Nephron (organoid): ENCODE measurements around the gene KCNQ1.

Source experiments
- H3K27ac Mint-ChIP-seq, 3 experiments: 2 replicates each; pipeline ENCODE4 v1.8.0; 2020; ENCODE audit warnings: mixed read lengths in 3 of 3, mild to moderate bottlenecking in 2 of 3, moderate library complexity in 1 of 3
- H3K27me3 Mint-ChIP-seq: 2 replicates; pipeline ENCODE4 v1.8.0; 2021; ENCODE audit warnings: low read depth, mild to moderate bottlenecking, moderate library complexity, mixed read lengths
- H3K36me3 Mint-ChIP-seq: 2 replicates; pipeline ENCODE4 v1.8.0; 2020; ENCODE audit warnings: low read depth, mixed read lengths
- H3K4me1 Mint-ChIP-seq: 2 replicates; pipeline ENCODE4 v1.8.0; 2020; ENCODE audit warnings: mixed read lengths
- H3K4me3 Mint-ChIP-seq, 3 experiments: 2 replicates each; pipeline ENCODE4 v1.8.0; 2020; ENCODE audit warnings: mild to moderate bottlenecking in 3 of 3, mixed read lengths in 3 of 3, moderate library complexity in 2 of 3
- H3K9me3 Mint-ChIP-seq: 2 replicates; pipeline ENCODE4 v1.8.0; 2020; ENCODE audit warnings: mixed read lengths
- TF ChIP-seq, protein P1 (sequence below), 3 experiments: fragments of 200-600 bp; sonication (generic); IDR thresholded peaks; one replicate each; pipeline ENCODE4 v1.5.0; 2021; ENCODE audit warnings: antibody characterized with exemption in 3 of 3; ENCODE audit not compliant: unreplicated experiment in 3 of 3

The KCNQ1 gene

DNA sequence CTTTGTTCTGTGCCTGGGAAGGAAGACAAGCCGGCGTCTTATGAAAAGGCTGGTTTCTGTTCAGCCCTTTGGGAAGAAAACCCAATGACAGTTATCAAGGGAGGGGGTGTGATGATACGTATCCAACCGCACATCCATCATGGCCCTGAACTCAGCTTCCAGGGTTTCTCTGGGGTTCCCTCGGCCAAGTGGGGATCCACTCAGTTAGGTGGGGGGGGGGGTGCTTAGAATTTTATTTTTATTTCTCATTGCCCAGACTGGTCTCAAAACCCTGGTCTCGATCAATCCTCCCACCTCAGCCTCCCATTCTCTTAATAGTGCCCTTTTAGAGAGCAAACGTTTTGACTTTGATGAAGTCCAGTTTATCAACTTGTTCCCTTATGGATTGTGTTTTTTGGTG, 25.7 kb downstream of the KCNQ1 start:
- Mint-ChIP-seq H3K4me1 (peaks cover 28% of the 10 kb centered on the region), H3K4me3 (no peak overlapping the region), H3K36me3 (no peaks in the 10 kb centered on the region), H3K27me3 (peaks cover 42% of the 10 kb centered on the region), H3K9me3 (no peaks in the 10 kb centered on the region), H3K27ac (no peak overlapping the region)
- TF ChIP-seq, protein P1, sequence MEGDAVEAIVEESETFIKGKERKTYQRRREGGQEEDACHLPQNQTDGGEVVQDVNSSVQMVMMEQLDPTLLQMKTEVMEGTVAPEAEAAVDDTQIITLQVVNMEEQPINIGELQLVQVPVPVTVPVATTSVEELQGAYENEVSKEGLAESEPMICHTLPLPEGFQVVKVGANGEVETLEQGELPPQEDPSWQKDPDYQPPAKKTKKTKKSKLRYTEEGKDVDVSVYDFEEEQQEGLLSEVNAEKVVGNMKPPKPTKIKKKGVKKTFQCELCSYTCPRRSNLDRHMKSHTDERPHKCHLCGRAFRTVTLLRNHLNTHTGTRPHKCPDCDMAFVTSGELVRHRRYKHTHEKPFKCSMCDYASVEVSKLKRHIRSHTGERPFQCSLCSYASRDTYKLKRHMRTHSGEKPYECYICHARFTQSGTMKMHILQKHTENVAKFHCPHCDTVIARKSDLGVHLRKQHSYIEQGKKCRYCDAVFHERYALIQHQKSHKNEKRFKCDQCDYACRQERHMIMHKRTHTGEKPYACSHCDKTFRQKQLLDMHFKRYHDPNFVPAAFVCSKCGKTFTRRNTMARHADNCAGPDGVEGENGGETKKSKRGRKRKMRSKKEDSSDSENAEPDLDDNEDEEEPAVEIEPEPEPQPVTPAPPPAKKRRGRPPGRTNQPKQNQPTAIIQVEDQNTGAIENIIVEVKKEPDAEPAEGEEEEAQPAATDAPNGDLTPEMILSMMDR (IDR thresholded peaks at IDR 0.05; ENCODE audit: unreplicated experiment in 3 of 3) = no peak

DNA sequence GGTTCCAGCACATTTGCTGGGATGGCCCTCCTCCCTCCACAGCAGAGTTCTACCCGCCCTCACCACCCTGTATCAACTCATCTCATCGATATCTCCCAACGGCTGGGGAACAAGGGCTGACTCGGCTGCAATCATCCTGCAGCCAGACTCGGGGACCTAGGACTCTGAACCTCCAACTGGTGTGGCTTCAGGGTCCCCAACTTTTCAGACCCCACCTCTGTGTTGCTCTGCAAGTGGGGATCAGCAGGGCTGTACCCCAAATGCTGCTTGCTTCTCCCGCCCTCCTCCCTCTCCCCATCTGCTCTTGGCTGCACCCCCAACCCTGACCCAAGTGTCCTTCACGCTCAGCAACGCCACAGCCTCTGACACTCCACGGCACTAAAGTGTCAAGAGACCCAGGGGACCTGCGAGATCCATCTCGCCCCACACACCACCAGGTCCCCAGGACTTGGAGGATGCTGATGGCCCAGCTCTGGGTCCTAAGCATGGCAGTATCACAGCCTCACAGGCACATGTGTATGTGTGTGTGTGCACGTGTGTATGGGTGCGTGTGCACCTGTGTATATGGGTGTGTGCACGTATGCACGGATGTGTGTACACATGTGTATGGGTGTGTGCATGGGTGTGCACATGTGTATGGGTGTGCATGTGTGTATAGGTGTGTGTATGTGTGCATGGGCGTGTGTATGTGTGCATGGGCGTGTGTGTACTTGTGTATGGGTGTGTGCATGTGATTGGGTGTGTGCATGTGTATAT, 26.4 kb downstream of the KCNQ1 start:
- H3K4me1 Mint-ChIP-seq = peaks cover 32% of the 10 kb centered on the region
- H3K36me3 Mint-ChIP-seq = no peaks in the 10 kb centered on the region
- H3K9me3 Mint-ChIP-seq = no peaks in the 10 kb centered on the region
- TF ChIP-seq, protein P1 (IDR thresholded peaks at IDR 0.05; ENCODE audit: unreplicated experiment in 3 of 3) = no peak
- H3K27me3 Mint-ChIP-seq = peaks cover 42% of the 10 kb centered on the region
- H3K27ac Mint-ChIP-seq = no peak overlapping the region
- no peak overlapping the region for H3K4me3 Mint-ChIP-seq

DNA sequence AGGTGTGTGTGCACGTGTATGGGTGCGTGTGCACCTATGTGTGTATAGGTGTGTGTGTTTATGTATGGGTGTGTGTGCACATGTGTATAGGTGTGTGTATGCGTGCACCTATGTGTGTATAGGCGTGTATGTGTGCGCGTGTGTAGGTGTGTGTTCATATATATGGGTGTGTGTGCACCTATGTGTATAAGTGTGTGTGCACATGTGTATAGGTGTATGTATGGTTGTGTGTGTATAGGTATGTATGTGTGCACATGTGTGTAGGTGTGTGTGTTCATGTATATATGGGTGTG, 26.9 kb downstream of the KCNQ1 start:
- peaks cover 42% of the 10 kb centered on the region for H3K27me3 Mint-ChIP-seq
- no peak overlapping the region for H3K27ac Mint-ChIP-seq
- H3K36me3 Mint-ChIP-seq = no peaks in the 10 kb centered on the region
- no peaks in the 10 kb centered on the region for H3K9me3 Mint-ChIP-seq
- H3K4me3 Mint-ChIP-seq = no peak overlapping the region
- TF ChIP-seq, protein P1 (IDR thresholded peaks at IDR 0.05; ENCODE audit: unreplicated experiment in 3 of 3) = no peak
- H3K4me1 Mint-ChIP-seq = peaks cover 32% of the 10 kb centered on the region

DNA sequence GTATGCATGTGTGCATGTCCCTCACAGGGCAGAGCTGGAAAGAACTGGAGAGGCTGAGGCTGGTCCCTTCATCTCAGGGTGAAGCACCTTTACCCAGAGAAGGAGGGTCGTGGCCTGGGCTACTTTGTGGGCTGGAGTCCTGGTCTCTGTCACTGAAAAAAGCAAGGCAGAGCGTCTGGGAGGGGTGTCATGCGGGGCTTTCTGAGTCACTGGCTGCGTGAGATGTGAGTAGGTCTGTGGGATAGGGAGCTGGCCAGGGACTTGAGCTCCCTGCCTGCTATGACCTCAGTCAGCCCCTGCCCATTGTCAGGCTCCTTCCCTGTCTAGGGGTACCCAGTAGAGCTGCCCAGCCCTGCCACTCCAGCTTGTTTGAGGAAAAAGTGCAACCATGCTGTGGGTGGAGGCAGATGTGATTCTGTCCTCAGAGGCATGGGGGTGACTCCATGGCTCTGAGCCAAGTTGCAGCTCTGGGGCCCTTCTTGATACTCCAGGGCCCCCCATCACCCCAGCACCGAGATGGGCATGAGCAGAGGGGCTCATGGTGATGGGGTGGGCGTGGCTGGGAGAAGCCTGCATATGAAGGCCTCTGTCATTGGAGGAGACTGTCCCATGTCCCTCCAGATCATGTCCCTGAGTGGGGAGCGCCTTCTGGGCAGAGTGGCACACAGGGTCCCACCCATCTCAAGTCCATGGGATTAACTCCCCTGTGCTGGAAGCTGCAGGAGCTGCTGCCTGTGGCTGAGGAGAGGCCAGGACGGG, 27.8 kb downstream of the KCNQ1 start:
- Mint-ChIP-seq H3K27me3 (peaks cover 39% of the 10 kb centered on the region), H3K36me3 (no peaks in the 10 kb centered on the region), H3K4me3 (no peak overlapping the region), H3K9me3 (no peaks in the 10 kb centered on the region), H3K27ac (no peak overlapping the region), H3K4me1 (peaks cover 32% of the 10 kb centered on the region)
- TF ChIP-seq, protein P1 (IDR thresholded peaks at IDR 0.05; ENCODE audit: unreplicated experiment in 3 of 3) = no peak

DNA sequence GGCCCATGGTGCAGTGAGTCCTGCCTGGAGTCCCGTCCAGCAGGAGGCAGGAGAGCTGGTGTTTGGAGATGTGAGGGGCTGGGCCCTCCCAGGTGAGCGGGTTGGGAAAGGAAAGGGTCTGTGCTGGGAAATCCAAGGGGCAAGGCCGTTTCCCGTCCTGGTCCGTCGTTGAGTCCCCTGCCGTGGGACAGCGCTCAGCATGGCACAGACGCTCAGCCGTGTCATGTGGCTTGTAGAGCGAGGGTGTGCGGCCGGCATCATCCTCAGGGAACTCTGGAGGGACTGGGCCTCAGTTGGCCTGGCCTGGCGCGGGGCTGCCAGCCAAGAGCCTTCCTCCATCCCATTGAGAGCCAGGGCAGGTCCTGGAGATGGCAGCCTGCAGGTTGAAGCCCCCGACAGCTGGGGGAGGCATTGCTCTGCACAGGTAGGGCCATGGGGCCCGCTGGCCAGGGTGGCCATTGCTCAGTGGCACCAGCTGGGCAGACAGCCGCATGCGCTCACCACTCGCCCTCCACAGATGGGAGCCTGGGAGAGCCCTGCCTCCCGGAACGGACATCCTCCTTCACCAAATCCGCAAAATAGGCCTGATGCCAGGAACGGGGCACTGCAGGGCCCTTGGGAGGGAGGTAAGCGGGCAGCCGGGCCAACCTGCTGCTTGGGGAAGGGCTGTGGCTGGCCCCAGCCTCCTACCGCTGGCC, 28.7 kb downstream of the KCNQ1 start:
- H3K27ac Mint-ChIP-seq = no peak overlapping the region
- H3K4me3 Mint-ChIP-seq = no peak overlapping the region
- H3K4me1 Mint-ChIP-seq = peaks cover 30% of the 10 kb centered on the region
- TF ChIP-seq, protein P1 (IDR thresholded peaks at IDR 0.05; ENCODE audit: unreplicated experiment in 3 of 3) = no peak
- no peaks in the 10 kb centered on the region for H3K36me3 Mint-ChIP-seq
- H3K27me3 Mint-ChIP-seq = peaks cover 33% of the 10 kb centered on the region
- peaks cover 5% of the 10 kb centered on the region for H3K9me3 Mint-ChIP-seq
